ENCODE data around the gene MOK. TPM values are rescaled to one million over a fixed set of nuclear protein-coding genes. Genes with fewer than 3 reads are reported as not detected.

Gene MOK
- total RNA-seq, 3 donors from 2014 or later = 3.2 to 5.5 (median 4.4) TPM

DNA sequence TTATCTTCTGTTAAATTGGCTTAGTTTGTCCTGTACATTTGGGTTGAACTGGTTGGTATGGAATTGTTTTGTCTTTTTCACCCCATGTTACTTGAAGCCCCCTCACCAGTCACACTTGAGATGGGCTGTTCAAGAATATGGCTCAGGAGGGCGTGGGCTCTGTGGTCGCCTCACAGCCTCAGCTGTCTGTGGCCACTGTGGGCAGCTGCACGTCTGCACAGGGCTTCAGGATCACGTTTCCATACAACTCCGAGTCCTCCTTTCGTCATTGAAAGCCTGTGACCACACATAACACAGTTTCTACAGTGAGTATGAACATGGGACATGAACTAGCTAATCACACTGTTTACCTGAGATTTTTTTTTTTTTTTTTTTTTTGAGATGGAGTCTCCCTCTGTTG lies 81.3 kb downstream of the MOK start:
- H3K27me3 Mint-ChIP-seq (ENCODE audit: low read depth) = no peaks in the 10 kb centered on the region

GRCh38 chr14:102222751-102223150 lies 82.2 kb downstream of the MOK start:
- Mint-ChIP-seq H3K27me3 (ENCODE audit: low read depth) (no peaks in the 10 kb centered on the region), H3K36me3 (ENCODE audit: insufficient read depth) (peaks cover 9% of the 10 kb centered on the region), H3K9me3 (no peaks in the 10 kb centered on the region), H3K4me3 (no peak overlapping the region), H3K4me1 (ENCODE audit: low read depth) (peaks cover 4% of the 10 kb centered on the region)
- ATAC-seq = no peak
- DNase-seq = no peak

More for the DNA sequence above, 81.3 kb downstream of the MOK start:
- ATAC-seq = no peak
- Mint-ChIP-seq H3K9me3 (no peaks in the 10 kb centered on the region), H3K4me3 (no peak overlapping the region), H3K4me1 (ENCODE audit: low read depth) (peaks cover 4% of the 10 kb centered on the region), H3K36me3 (ENCODE audit: insufficient read depth) (peaks cover 9% of the 10 kb centered on the region)
- no peak for DNase-seq

DNA sequence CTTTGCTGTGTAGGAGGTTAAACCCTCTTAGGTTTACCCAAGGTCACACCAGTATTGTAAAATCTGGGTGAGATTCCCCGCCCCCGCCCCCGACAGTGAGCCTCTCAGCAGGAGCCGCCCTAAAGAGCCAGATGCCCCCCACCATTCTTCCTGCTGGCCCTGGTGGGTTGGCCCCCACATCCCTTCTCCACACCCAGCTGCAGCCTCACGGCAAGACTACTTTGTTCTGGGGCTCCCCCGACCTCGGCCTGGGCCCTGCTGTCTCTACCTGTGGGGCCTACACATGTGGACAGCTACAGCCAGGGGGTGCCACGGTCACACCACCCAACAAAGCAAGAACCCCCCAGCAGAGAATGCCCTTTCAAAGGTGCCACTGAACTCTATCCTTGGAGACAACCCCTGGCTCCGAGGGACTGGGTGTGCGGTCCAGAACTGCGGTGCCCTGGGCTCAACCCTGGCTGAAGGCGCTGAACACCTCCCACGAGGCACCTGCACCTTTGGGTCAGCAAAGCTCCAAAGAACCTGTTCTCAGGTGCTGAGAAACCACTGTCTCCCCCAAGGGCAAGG lies 82.9 kb downstream of the MOK start:
- H3K4me3 Mint-ChIP-seq = no peak overlapping the region

DNA sequence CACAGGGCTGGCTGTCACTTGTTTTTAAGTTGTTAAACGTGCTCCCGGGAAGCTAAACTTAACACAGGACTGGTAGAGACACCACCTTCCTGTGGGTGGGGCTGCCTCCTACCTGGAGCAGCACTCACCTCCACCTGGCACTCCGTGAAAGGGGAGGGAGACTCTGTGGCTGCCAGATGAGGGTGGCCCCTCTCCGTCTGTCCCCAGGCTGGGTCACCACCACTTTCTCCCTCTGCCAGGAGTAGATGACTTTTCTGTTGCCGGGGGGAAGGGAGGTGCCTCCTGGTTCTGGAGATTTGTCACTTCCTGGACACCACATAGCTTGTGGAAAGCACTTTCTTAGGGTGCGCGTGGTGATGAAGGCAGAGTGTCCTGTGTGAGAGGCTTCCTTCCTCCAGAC lies 83.9 kb downstream of the MOK start:
- Mint-ChIP-seq H3K4me3 (no peak overlapping the region), H3K9me3 (no peaks in the 10 kb centered on the region), H3K27me3 (ENCODE audit: low read depth) (no peaks in the 10 kb centered on the region), H3K36me3 (ENCODE audit: insufficient read depth) (peaks cover 9% of the 10 kb centered on the region), H3K4me1 (ENCODE audit: low read depth) (peaks cover 4% of the 10 kb centered on the region)
- ATAC-seq = no peak
- no peak for DNase-seq

More for the DNA sequence above, 82.9 kb downstream of the MOK start:
- ATAC-seq = no peak
- no peak for DNase-seq
- peaks cover 4% of the 10 kb centered on the region for H3K4me1 Mint-ChIP-seq (ENCODE audit: low read depth)
- H3K27me3 Mint-ChIP-seq (ENCODE audit: low read depth) = no peaks in the 10 kb centered on the region
- peaks cover 9% of the 10 kb centered on the region for H3K36me3 Mint-ChIP-seq (ENCODE audit: insufficient read depth)
- H3K9me3 Mint-ChIP-seq = no peaks in the 10 kb centered on the region

DNA sequence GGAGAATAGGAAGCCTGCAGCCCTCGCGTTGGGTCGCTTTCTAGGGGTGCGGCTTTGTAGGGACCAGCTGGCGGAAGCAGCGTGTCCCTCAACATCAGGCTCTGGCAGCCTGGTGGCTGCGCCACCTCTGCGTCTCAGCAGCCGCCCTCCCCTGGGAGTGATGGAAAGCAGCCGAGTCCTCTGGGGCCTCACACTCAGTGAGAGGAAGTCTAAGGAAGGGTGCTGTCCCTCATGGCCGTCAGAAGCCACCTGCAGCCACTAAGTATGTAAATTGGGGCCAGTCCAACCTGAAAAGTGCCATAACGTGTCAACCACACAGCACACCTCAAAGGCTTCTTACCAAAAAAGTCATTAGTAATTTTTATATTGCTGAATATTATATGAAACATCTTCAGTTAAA lies 84.9 kb downstream of the MOK start:
- peaks cover 9% of the 10 kb centered on the region for H3K36me3 Mint-ChIP-seq (ENCODE audit: insufficient read depth)
- DNase-seq = no peak
- no peak overlapping the region for H3K4me3 Mint-ChIP-seq
- ATAC-seq = peak in 1 of 2 donors; percentile 52
- H3K4me1 Mint-ChIP-seq (ENCODE audit: low read depth) = peaks cover 4% of the 10 kb centered on the region
- H3K27me3 Mint-ChIP-seq (ENCODE audit: low read depth) = no peaks in the 10 kb centered on the region
- H3K9me3 Mint-ChIP-seq = no peaks in the 10 kb centered on the region

DNA sequence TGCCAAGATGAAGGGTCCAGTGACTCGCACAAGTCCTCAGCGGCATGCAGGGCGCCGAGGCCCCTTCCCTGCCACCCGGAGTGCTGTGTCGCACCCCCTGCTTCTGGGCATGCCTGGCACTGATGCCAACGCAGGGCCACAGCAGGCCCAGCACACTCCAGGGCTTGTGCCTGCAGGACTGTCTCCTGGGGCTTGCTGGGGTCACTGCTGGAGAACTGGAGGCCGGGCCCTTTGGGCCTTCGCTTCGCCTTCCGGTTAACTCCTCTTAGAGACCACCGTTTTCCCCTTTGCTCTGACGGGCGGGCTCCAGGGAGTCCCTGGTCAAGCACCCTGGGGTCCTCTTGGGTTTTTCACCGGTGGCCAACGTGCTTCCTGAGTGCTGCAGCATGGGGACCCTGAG lies 85.6 kb downstream of the MOK start:
- Mint-ChIP-seq H3K27me3 (ENCODE audit: low read depth) (no peaks in the 10 kb centered on the region), H3K4me3 (no peak overlapping the region), H3K9me3 (no peaks in the 10 kb centered on the region), H3K36me3 (ENCODE audit: insufficient read depth) (peaks cover 9% of the 10 kb centered on the region), H3K4me1 (ENCODE audit: low read depth) (peaks cover 4% of the 10 kb centered on the region)
- ATAC-seq = no peak
- DNase-seq = no peak

DNA sequence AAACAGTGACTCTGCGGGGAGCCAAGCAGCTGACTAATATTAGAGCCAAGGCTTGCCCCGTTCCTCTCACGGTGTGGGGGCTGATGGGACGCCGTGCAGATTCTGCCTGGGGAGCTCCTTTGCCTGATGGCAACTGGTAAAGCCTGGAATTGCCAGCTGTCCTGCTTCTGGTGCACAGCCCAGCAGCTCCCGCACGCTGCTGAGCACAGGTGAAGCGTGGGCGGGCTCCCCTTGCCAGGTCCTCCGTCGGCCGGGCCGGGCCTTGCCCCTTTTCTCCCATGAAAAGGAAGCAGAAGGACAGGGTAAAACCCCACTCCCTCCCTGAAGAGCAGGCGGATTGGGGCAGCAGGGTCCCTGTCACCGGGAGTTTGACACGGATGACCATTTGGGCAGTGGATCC lies 86.3 kb downstream of the MOK start:
- peaks cover 7% of the 10 kb centered on the region for H3K36me3 Mint-ChIP-seq (ENCODE audit: insufficient read depth)
- H3K9me3 Mint-ChIP-seq = no peaks in the 10 kb centered on the region
- no peaks in the 10 kb centered on the region for H3K27me3 Mint-ChIP-seq (ENCODE audit: low read depth)
- peaks cover 4% of the 10 kb centered on the region for H3K4me1 Mint-ChIP-seq (ENCODE audit: low read depth)
- no peak for ATAC-seq
- no peak for DNase-seq
- no peak overlapping the region for H3K4me3 Mint-ChIP-seq

DNA sequence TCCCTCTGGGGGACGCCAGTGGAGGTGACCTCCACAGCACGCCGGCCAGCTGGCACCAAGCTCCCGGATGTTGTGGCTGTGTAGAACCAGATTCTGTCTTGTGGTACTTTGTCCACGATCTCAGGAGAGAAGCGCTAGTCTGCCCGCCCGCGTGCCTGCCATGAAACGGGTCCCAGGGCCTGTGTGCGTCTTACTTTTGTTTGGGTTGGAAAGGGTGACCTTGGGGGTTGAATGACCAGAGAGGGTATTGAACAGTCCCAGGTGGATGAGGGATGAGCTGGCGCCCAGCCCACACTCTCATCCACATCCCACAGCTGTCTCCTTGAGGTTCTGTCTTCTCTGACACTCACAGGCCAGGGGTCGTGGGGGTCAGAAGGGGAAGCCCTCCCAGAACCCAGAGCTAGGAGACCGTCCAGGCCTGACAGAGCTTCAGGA lies 87.0 kb downstream of the MOK start:
- Mint-ChIP-seq H3K27me3 (ENCODE audit: low read depth) (no peaks in the 10 kb centered on the region), H3K4me3 (no peak overlapping the region), H3K4me1 (ENCODE audit: low read depth) (peaks cover 4% of the 10 kb centered on the region), H3K36me3 (ENCODE audit: insufficient read depth) (peaks cover 5% of the 10 kb centered on the region), H3K9me3 (no peaks in the 10 kb centered on the region)
- no peak for DNase-seq
- ATAC-seq = no peak

DNA sequence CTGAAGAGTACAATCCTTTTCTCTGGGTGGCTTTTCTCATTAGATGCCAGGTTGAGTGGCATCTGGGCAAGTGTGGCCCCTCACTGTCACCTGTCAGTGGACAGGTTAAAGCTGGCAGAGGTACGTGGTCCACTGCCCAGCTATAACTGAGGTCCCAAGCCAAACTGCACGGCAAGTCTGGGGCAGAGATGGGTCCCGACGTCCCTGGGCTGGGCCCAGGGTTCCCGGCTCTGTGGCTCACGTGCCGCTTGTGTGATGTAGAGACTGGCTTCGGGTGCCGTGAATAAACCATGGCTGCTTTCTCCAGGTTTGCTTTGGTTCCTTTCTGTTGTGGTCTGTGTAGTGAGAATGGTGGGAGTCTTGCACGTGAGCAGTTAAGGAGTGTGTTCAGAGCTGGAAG lies 87.6 kb downstream of the MOK start:
- Mint-ChIP-seq H3K27me3 (ENCODE audit: low read depth) (no peaks in the 10 kb centered on the region), H3K4me3 (no peak overlapping the region), H3K36me3 (ENCODE audit: insufficient read depth) (peaks cover 5% of the 10 kb centered on the region), H3K9me3 (no peaks in the 10 kb centered on the region), H3K4me1 (ENCODE audit: low read depth) (peaks cover 4% of the 10 kb centered on the region)
- ATAC-seq = no peak
- no peak for DNase-seq

GRCh38 chr14:102215576-102216250 lies 89.3 kb downstream of the MOK start:
- Mint-ChIP-seq H3K4me3 (no peak overlapping the region), H3K27me3 (ENCODE audit: low read depth) (no peaks in the 10 kb centered on the region), H3K4me1 (ENCODE audit: low read depth) (peaks cover 4% of the 10 kb centered on the region), H3K36me3 (ENCODE audit: insufficient read depth) (peaks cover 5% of the 10 kb centered on the region), H3K9me3 (no peaks in the 10 kb centered on the region)
- ATAC-seq (no peak), DNase-seq (no peak)

DNA sequence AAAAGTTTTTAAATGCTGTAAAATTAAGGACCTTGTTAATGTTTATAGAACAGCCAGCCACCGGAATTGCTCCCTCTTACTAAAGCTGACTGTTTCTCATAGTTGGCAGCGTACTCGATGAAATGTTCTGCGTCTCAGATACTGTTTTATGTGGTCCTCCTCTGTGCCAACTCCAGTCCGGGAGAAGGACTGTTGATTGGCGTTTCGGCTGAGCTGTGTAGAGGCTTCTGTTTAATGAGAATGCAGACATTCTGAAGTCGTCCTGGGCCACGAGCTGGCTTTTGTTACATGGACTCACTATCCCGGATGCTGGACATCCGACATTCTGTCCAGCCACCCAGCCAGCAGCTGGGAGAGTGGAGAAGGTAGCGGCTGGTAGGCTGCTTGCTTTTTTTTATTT lies 89.9 kb downstream of the MOK start:
- Mint-ChIP-seq H3K9me3 (no peaks in the 10 kb centered on the region), H3K36me3 (ENCODE audit: insufficient read depth) (peaks cover 7% of the 10 kb centered on the region), H3K4me1 (ENCODE audit: low read depth) (peaks cover 4% of the 10 kb centered on the region), H3K27me3 (ENCODE audit: low read depth) (no peaks in the 10 kb centered on the region), H3K4me3 (no peak overlapping the region)
- ATAC-seq (no peak), DNase-seq (no peak)

DNA sequence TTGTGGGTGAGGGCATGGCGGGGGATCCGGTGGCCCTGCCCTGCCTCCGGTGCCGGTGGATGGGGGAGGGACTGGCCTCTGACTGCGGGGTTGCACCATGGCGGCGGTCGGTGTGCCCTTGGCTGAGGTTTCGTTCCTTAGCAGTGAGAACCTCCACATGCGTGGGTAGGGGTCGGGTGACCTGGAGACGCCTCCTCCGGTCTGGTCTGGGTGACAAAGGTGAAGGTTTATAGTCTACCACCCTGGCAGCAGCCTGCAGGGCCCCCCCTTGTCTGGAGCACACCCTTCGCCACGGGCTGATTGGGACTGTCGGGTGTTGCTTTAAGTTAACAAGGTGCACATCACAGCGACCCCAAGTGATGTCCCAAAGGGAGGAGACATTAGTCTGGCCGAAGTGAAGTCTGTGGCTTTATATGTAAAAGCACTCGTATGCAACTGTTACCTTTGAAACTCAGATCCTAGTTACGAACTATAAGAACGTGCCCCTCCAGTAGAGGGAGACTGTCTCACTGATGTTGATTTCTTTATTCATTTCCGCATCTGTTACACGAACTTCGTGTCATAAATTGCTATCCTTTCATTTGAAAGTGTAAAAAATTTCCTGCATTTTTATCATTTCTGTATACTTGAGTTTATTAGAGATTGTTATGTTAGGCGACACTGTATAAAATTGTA lies 90.8 kb downstream of the MOK start:
- Mint-ChIP-seq H3K27me3 (ENCODE audit: low read depth) (no peaks in the 10 kb centered on the region), H3K4me1 (ENCODE audit: low read depth) (no peaks in the 10 kb centered on the region), H3K4me3 (no peak overlapping the region), H3K9me3 (no peaks in the 10 kb centered on the region), H3K36me3 (ENCODE audit: insufficient read depth) (peaks cover 11% of the 10 kb centered on the region)
- ATAC-seq (no peak), DNase-seq (no peak)

DNA sequence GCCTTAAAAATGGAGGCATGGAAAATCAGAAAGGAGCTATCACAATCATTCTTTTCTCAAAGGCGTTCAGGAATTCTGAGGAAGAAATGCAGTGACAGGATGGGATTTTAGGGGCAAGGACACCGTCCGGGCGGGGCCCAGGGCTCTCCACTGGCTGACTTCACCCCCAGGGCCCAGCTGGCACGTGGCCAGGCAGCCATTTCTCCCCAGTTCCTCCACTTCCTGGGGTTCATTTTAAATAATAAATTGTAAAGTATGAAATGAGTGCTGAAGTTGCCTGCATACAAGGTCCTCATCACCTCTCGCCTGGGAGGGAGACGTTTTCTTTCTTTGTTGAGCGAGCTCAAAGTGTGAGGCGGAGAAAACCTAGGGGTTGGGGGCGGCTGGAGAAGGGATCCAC lies 91.5 kb downstream of the MOK start:
- no peaks in the 10 kb centered on the region for H3K9me3 Mint-ChIP-seq
- ATAC-seq (no peak), DNase-seq (no peak)
- H3K27me3 Mint-ChIP-seq (ENCODE audit: low read depth) = no peaks in the 10 kb centered on the region
- H3K36me3 Mint-ChIP-seq (ENCODE audit: insufficient read depth) = peaks cover 13% of the 10 kb centered on the region
- H3K4me1 Mint-ChIP-seq (ENCODE audit: low read depth) = no peaks in the 10 kb centered on the region
- H3K4me3 Mint-ChIP-seq = no peak overlapping the region

DNA sequence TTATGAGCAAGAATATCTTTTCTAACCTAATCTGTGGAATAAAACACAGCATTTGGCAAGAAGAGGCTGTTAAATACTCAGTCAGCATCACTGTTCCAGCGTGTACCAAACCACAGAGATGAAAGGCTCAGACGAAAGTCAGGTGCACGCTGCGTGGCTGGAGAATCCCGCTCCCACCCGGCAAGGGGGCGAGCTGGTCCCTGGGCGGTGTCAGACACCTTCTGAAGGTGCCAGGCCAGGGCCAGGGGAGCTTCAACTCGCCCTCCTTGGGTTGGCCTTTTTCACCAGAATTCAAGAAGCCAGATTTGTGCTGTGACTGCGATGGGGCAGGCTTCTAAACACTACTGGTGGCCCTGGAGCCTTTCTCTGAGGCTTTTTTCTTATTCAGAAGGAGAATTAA lies 92.1 kb downstream of the MOK start:
- DNase-seq (no peak), ATAC-seq (no peak)
- H3K36me3 Mint-ChIP-seq (ENCODE audit: insufficient read depth) = peaks cover 14% of the 10 kb centered on the region
- no peaks in the 10 kb centered on the region for H3K9me3 Mint-ChIP-seq
- no peaks in the 10 kb centered on the region for H3K4me1 Mint-ChIP-seq (ENCODE audit: low read depth)
- no peaks in the 10 kb centered on the region for H3K27me3 Mint-ChIP-seq (ENCODE audit: low read depth)
- H3K4me3 Mint-ChIP-seq = no peak overlapping the region

GRCh38 chr14:102212356-102212755 lies 92.6 kb downstream of the MOK start:
- no peak overlapping the region for H3K4me3 Mint-ChIP-seq
- peaks cover 19% of the 10 kb centered on the region for H3K36me3 Mint-ChIP-seq (ENCODE audit: insufficient read depth)
- no peaks in the 10 kb centered on the region for H3K9me3 Mint-ChIP-seq
- DNase-seq (no peak), ATAC-seq (no peak)
- no peaks in the 10 kb centered on the region for H3K4me1 Mint-ChIP-seq (ENCODE audit: low read depth)
- no peaks in the 10 kb centered on the region for H3K27me3 Mint-ChIP-seq (ENCODE audit: low read depth)

Data from activated T-cell treated with anti-CD3 and anti-CD28 coated beads, Interleukin-2, amount 50 U/mL, for 4 hours (primary cell).